Measurements from ENCODE around the gene STT3B.

Gene STT3B

DNA sequence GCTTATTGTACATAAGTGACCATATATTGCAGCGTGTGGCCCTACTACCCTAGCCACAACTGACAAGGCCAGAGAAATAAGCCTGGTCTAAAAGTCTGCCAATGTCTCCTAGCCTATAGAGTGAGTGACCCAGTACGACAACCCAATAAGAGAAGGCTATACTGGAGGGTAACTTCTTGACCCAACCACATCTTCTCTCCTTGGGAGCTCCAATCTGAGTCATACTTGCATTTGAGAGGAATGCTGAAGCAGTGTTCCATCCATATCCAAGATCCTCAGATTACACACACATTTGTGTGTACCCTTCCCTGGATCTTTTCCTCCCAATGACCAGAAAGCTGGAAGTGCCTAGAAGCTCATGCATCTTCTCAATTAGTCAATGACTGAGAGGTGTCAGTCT, 11.3 kb upstream of the STT3B start:
- DNase-seq = no peak

- DNase-seq = peak; percentile 85
Observed at GRCh38 chr3:31522152-31522551, 10.6 kb upstream of the STT3B start.

DNA sequence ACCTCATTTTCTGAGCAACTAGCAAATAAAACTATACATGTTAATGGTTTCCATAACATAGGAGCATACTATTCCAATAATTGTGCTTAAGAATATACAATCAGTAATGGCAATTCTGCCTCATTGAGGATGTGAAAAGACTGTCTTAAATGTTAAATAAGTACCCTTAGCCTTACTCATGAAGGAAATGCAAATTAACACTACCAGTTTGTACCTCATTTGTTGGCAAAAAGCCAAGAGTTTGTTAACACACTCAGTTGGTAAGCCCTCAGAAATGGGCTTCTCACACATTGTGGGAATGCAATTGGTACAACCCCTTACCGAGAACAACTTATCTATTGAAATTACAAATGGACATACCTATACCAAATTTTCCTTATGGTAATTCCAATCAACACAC, 9.2 kb upstream of the STT3B start:
- DNase-seq = no peak

DNA sequence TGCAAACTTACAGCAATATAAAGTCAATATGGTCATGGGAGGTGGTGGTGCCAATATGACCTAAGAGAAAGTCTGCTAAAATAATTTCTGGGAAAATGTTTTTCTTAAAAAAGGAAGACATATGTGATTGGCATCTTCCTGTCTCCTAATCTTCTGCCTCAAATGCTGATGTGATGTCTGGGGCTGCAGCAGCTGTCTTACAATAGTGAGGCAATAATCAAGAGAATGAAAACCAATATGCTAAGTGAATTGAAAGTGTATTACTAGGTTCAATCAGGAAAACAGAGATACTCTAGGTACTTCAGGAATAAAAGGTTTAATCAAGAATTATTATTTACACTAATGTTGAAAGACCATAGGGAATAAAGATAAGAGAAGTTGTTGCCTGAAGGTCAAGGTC, 7.2 kb upstream of the STT3B start:
- DNase-seq = no peak

- no peak for DNase-seq
Observed at GRCh38 chr3:31529421-31529820, 3.3 kb upstream of the STT3B start.

DNA sequence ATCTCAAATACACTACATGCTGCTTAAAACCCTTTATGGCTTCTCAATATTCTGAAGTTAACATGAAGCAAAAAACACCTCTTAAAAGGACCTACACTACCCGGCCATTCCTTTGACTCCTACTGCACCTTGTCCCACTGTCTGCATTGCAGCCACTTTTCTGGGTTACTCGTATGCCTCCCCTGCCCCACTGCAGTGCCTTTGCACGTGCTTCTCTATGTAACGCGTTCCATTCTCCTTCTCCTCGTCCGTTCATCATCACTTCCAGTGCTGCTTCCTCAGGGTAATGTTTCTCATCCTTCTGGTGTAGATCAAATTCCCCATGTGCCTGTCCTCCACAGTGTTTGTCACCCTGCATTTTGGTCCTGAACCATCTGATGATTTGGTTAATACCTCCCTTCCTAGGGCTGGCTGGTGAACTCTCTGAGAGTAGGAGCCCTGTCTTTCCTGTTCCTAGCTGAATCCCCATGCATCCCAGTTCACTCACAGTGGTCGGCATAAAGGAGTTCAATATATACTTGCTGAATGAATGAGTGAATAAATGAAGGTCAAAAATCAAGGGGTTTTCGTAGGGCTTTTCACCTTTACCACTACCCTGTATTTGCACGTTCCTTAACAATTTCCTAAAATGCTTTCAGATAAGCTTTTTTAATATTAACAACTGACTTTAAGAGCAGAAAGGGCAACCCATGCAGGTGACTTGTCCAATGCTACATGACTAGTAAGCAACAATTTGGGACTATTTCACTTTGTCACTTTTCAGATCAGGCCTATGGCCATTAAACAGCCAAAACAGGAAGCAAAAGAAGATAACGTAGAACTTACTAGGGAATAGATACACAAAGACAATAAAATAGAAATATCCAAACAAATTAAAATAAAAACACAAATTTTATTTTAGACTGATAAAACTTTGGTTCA, 2.4 kb upstream of the STT3B start:
- peak; percentile 57 for DNase-seq

GRCh38 chr3:31530960-31531335, 1.8 kb upstream of the STT3B start:
- DNase-seq = peak; percentile 57

DNA sequence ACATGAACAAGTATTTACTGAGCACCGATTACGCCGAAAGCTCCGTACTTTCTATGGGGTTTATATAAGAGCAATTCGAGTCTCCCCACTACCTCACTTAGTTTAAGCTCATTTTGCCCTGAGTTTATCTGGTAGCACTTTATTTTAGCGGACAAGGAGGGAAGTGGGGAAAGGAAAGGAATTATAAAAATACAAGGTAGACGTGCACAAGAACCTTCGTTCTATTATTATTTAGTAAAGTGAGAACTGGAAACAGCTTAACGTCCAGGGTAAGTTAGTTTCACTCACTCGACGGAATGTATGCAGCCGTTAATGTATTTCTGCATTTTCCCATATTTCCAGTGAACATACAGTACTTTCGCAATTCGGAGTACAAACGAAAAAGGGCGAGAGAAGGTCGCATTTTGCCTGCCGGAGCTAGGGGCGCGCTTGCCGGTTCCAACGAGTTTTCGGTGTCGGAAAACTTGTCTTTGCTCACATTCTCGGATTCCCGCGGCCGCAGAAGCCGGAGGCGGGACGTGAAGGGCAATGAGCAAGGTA, 1.2 kb upstream of the STT3B start:
- DNase-seq = no peak

- peak; percentile 98 for DNase-seq
Observed at GRCh38 chr3:31531992-31532586, 636 bp upstream of the STT3B start.

DNA sequence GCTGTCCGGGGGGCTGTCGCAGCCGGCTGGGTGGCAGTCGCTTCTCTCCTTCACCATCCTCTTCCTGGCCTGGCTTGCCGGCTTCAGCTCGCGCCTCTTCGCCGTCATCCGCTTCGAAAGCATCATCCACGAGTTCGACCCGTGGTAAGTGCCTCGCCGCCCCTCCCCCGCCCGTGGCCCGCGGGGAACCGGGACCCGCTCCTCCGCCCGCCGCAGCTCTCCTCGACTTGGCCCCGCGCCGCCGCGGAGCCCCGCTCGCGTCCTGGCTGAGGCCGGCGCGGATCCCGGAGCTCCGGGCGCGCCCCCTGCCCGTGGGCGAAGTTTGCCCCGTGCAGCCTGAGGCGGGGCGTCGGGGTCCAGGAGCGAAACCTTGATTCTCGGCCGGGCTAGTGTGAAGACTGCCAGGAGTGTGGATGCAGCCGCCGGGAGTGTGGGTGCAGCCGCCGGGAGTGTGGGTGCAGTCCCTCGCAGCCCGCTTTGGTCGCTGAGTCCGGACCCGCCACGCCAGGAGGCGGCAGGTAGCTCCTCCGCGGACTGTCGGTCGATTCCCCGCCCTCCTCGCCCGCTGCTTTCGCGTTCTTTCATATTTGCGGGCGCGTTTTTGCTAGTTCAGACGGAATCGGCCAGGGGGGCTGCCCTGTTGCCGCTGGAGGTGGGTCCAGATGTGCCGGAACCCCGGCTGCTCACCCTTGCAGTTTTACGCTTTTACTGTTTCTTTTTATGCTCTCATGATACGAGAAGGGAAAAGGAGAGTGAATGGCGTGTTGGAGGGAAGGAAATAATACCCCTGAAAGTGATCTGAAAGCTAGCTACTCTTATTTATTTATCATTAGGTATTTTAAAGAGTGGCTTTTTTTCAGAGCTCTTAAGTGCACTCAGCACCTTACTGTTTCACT, 692 bp downstream of the STT3B start:
- DNase-seq = peak; percentile 68

DNA sequence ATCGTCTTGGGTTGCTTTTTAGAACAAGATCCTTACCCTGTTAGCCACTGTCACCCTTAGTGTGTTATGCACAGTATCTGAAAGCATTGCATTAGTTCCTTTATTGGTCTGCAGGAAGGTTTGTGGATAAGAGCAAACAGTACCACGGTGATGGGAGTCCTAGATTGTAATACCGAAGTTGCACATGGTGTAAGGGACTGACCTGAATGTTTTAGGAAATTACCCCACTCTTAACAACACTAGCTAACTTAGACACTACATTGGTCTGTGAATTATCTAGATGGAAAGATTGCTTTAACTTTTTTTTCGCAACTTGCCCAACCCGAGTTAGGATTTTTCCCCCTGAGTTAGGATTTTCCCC, 1.3 kb downstream of the STT3B start:
- DNase-seq = peak; percentile 77

DNA sequence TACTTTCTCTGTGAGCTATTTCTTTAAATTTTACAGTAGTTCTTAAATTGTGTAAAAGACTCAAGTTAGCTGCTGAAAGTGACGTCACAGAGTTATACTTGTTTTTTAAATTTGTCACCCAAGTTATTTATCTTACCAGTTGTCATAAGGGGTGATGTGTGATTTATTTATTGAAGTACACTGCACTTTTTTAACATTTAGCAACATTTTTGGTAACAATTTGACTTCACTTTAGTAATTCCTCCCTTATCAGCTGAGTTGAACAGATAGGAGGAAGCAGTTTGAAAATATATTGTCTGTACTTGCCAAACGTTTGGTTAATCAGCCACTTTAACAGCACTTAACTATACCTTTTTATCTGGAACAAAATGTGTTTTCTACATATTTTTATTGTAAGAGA, 3.8 kb downstream of the STT3B start:
- DNase-seq = peak; percentile 61

DNA sequence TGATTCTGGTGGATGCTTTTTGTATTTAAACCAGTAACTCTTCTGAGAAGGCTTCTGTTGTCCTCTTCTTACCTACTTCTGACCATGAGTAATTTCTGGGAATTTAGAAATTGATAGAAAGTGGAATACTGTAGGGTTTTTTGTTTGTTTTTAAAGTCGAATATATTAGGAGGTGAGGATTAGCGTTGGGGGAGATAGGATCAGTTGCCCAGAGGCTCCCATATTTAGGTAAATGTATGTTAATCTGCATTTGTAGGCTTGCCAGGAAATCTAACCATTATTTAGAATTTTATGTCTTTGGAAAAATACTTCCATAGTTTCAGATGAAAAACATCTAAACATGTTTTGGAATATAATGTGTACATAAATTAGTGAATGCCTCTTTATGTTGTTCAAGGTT, 6.1 kb downstream of the STT3B start:
- DNase-seq = no peak

- DNase-seq = no peak
Observed at GRCh38 chr3:31539275-31539674, 6.5 kb downstream of the STT3B start.

DNA sequence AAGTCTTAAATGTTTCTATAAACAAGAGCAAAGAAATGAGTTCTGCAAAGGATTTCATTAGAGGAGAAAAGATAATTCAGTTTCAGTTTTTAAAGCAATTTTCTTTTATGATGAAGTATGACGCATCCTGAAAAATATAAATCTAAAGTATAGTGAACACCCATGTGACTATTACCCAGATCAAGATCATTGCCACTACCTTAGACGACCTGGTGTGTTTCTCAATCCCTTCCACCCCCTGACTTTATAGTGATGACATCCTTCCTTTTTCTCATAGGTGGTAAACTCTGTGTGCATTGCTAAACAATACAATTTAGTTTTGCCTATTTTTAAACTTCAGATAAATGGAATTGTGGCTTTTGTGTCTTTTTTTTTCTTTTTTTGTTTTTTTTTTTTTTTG, 8.4 kb downstream of the STT3B start:
- no peak for DNase-seq

GRCh38 chr3:31542246-31542645, 9.5 kb downstream of the STT3B start:
- no peak for DNase-seq

DNA sequence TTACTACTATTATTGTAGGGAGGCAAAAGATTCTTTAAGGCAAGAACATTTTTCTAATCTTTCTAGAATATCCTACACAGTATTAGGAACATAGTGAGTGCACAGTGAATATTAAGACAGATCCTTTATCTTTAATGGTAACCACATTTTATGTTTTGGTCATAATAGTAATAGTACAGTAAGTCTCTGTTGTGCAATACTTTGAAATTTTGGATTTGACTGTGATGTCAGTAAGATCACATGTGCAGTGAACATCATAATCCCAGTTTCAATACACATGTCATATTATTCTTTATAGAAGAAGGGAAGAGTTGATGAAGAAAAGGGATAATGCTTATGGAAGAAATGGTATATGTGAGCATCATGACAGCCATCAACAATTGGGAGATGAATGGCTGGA, 10.7 kb downstream of the STT3B start:
- DNase-seq = peak; percentile 26

- DNase-seq = peak; percentile 56
Observed at GRCh38 chr3:31544634-31545033, 11.9 kb downstream of the STT3B start.

DNA sequence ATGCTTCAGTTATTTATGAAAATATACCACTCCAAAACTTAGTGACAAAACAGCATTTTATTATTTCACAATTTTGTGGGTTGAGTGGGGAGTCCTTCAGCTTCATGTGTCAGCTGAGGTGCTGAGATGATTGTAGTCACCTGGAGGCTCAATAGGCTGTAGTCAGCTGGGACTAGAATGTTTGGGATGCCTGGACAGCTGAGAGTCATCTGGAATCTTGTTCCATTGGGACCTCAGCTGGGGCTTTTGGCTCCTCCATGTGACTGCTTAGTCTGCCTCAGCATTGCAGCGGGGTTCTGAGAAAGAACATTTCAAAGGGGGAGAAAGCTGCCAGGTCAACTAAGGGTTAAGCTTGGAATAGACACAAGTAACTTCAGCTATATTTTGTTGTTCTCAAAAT, 13.4 kb downstream of the STT3B start:
- no peak for DNase-seq

DNA sequence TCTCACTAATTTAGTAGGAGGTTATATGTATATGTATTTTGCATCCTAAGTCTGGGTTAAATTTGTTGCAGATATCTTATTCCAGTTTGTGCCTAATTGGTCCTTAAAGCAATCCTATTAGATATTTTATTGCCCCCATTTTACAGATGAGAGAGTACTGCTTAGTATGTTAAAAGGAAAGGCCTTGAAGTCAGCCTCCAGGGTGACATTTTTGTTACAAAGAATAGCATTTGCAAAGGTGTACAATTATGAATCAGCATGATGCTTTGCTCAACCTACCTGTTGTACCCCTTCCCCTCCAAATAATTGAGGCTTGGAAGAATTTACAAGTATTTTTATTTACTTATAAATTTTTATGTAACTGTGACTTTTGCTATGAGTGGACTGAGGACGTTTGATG, 14.0 kb downstream of the STT3B start:
- no peak for DNase-seq

- DNase-seq = peak; percentile 47
Observed at GRCh38 chr3:31550452-31551251, 17.9 kb downstream of the STT3B start.

DNA sequence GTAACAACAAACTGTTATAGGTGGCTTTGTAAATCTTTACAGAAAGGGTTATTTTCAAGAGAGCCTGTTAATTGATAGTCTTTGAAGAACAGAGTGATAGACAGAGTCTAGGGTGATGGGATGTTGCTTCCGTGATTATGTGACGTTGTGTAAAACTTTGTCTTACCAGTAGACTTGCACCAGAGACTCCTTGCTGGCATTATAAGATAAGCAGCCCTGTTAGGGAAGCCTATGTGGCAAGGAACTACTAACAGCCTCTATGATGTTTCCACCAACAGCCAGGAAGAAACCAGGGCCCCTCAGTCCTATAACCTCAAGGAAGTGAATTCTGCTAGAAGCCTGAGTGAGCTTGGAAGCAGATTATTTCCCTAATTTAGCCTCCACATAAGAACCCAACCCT, 18.9 kb downstream of the STT3B start:
- DNase-seq = no peak

DNA sequence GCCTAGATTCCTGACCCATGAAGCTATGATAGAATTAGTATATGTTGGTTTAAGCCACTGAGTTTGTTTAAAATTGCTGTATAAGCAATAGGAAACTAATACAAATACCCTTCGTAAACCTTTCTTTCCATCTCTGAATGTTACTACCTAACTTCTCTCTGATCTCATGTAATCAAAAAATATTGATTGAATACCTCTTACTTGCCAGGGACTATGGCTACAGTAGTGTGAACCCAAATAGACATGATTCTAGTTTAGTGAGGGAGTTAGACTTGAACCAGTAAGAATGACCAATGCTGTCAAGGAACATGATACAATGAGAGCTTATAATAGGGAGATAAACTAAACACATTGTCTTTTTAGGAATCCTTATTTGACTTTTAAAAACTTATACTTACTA, 19.4 kb downstream of the STT3B start:
- no peak for DNase-seq

All from OCI-M1 (cell line).